GM12878 (cell line): ENCODE results near the gene PYGM. TPM values are rescaled to one million over a fixed set of nuclear protein-coding genes. Genes with fewer than 3 reads are reported as not detected.

Experiments
- ATAC-seq: fragments of 200-7000 bp; cut with Tn5 transposase; 3 replicates; pipeline ENCODE4 v1.9.1; 2020; ENCODE audit warnings: mild to moderate bottlenecking, moderate library complexity
- BruUV-seq: library from RNA; stranded (reverse); fragments of 400-500 nt; replicated peaks from 2 replicates; lab custom pipeline; 2021; lab: Mats Ljungman, UMichigan
- CTCF ChIA-PET: fragments of 300-600 bp; sonication (Branson Sonifier 250); formaldehyde crosslinking; extraction: SDS; loops from one replicate; lab custom pipeline; 2021; ENCODE audit warnings: inconsistent platforms; lab: Yijun Ruan, JAX
- POLR2A ChIA-PET: fragments of 350-600 bp; formaldehyde crosslinking; extraction: SDS; loops from one replicate; lab custom pipeline; 2021; ENCODE audit warnings: inconsistent platforms; lab: Charles Lee
- RAD21 ChIA-PET: fragments of 300-600 bp; sonication (Branson Sonifier 250); formaldehyde crosslinking; loops from one replicate; lab custom pipeline; 2023; ENCODE audit warnings: antibody characterized with exemption; ENCODE audit not compliant: unreplicated experiment; lab: Charles Lee
- SMC1A ChIA-PET: fragments of 300-600 bp; sonication (Branson Sonifier 250); formaldehyde crosslinking; loops from one replicate; lab custom pipeline; 2023; ENCODE audit not compliant: unreplicated experiment, uncharacterized antibody; lab: Charles Lee
- DNase-seq: peaks from one replicate; pipeline ENCODE4 v3.0.0-alpha.2; 2011; ENCODE audit warnings: low read depth, low spot score
- FAIRE-seq: peaks from 3 replicates; lab custom pipeline; 2011; peaks lifted over from hg19 to GRCh38; lab: Jason Lieb, UNC
- H2AFZ ChIP-seq: 2 replicates; pipeline ENCODE4 v1.6.0; 2011; ENCODE audit warnings: low read depth, low read length, control low read depth; ENCODE audit not compliant: control insufficient read depth
- H3K27ac ChIP-seq: 2 replicates; pipeline ENCODE4 v1.5.1; 2011; ENCODE audit warnings: control low read depth; ENCODE audit not compliant: control insufficient read depth, insufficient read depth
- H3K27me3 ChIP-seq, 2 experiments: replicated peaks in 1 of 2; 2 replicates each; pipeline versions ENCODE4 v1.6.0 to v1.6.1; 2011; ENCODE audit warnings: low read length in 1 of 2; ENCODE audit not compliant: control insufficient read depth in 2 of 2, insufficient read depth in 2 of 2
- H3K36me3 ChIP-seq, 2 experiments: 2 replicates each; pipeline ENCODE4 v1.5.1; 2011; ENCODE audit warnings: low read length in 1 of 2; ENCODE audit not compliant: control insufficient read depth in 2 of 2, insufficient read depth in 2 of 2
- H3K4me1 ChIP-seq: 2 replicates; pipeline ENCODE4 v1.6.1; 2011; ENCODE audit warnings: mild to moderate bottlenecking, low read length, moderate library complexity, mixed read lengths; ENCODE audit not compliant: control insufficient read depth, insufficient read depth
- H3K4me2 ChIP-seq: 2 replicates; pipeline ENCODE4 v1.6.0; 2011; ENCODE audit warnings: control low read depth; ENCODE audit not compliant: control insufficient read depth, insufficient read depth
- H3K4me3 ChIP-seq: fragments of 200-600 bp; sonication (generic); 2 replicates; pipeline ENCODE4 v1.5.1; 2016
- H3K79me2 ChIP-seq: 2 replicates; pipeline ENCODE4 v1.6.0; 2011; ENCODE audit warnings: low read length; ENCODE audit not compliant: control insufficient read depth, insufficient read depth
- H3K9ac ChIP-seq: 2 replicates; pipeline ENCODE4 v1.8.0; 2011; ENCODE audit warnings: low read length, control low read depth, mixed read lengths; ENCODE audit not compliant: control insufficient read depth, insufficient read depth
- H3K9me3 ChIP-seq: replicated peaks from 3 replicates; pipeline ENCODE4 v1.5.1; 2011; ENCODE audit warnings: mild to moderate bottlenecking, low read length; ENCODE audit not compliant: control insufficient read depth, insufficient read depth
- H4K20me1 ChIP-seq: 2 replicates; pipeline ENCODE4 v1.6.0; 2011; ENCODE audit not compliant: control insufficient read depth, insufficient read depth
- WGBS: methylation state at CpG from one replicate; pipeline ENCODE4 v1.1.6; 2016; ENCODE audit warnings: low lambda C conversion rate; ENCODE audit not compliant: insufficient replicate concordance, insufficient coverage; ENCODE audit errors: missing lambda C conversion rate; 5-methylcytosine and 5-hydroxymethylcytosine counted together
- in situ Hi-C: fragments of 300-500 bp; cut with MboI; formaldehyde crosslinking; loops from 9 replicates; pipeline ENCODE4 v1.14.3; 2018; ENCODE audit warnings: mixed read lengths
- intact Hi-C: fragments of 100-400 bp; cut with micrococcal nuclease; formaldehyde crosslinking; loops from one replicate; pipeline ENCODE4 v1.14.2; 2022; ENCODE audit not compliant: unreplicated experiment
- polyA plus RNA-seq, 11 experiments: library from polyadenylated mRNA; depleted of rRNA in 4 of 11; unstranded in 6 of 11; stranded (reverse) in 5 of 11; fragments of >200 nt; fragmentation: Nextera tagmentation in 4 of 11; fragmentation: Illumina TruSeq in 1 of 11; extraction: Ambion mirVana in 4 of 11; extraction: Trizol in 1 of 11; gene quantifications; 1 replicate in 1 of 11; 2 replicates in 10 of 11; pipeline versions ENCODE4 v1.2.1 to v1.2.3, GENCODE V29; 2011 to 2016; ENCODE audit warnings: inconsistent platforms in 2 of 11, missing spikeins in 2 of 11, low read depth in 1 of 11
- total RNA-seq, 4 experiments: library from RNA; depleted of rRNA in 3 of 4; stranded (reverse); fragments of >200 nt in 3 of 4; fragmentation: Illumina TruSeq in 1 of 4; extraction: Trizol in 1 of 4; gene quantifications; 2 replicates each; pipeline versions ENCODE4 v1.2.1 to v1.2.3, GENCODE V29; 2013 to 2021
- TF ChIP-seq, protein P1 (sequence below): fragments of 450-650 bp; IDR thresholded peaks from 2 replicates; pipeline ENCODE4 v1.6.1; 2017; ENCODE audit warnings: mild to moderate bottlenecking
- TF ChIP-seq, protein P2 (sequence below): fragments of 150-350 bp; IDR thresholded peaks from 2 replicates; pipeline ENCODE4 v1.6.1; 2014; ENCODE audit warnings: mild to moderate bottlenecking, low read depth, low read length
- TF ChIP-seq, protein P3 (sequence below): IDR thresholded peaks from 2 replicates; pipeline ENCODE4 v1.6.1; 2011; ENCODE audit warnings: borderline replicate concordance, low read depth, mild to moderate bottlenecking, moderate library complexity, mixed read lengths, low read length; ENCODE audit not compliant: insufficient read depth; ENCODE audit errors: extremely low read length

PYGM gene
- total and polyA plus RNA-seq, 10 of the 15 experiments (the other 5 are each of a cell fraction or from before 2014, with no cell fraction given) = 0.04 to 3.7 (median 0.27) TPM; not detected in 1

DNA sequence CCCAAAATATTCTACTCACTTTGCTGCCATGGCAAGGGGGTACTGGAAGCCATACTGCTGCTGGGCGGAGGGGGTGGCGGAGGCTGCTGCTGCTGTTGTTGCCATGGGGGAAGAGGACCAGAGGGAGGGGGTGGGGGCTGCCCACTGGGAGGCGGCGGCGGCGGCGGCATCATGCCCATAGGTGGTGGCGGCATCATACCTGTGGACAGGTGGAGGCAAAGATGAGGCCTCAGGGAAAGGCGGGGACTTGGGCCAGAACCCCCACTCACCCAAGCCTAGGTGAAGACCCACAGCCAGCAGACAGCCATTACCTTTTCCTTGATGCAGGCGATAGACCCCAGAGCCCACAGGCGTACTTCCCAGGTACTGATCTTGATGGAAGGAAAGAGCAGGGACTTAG is 7.1 kb upstream of the PYGM start:
- H3K9ac ChIP-seq = no peak overlapping the region
- TF ChIP-seq, protein P1, sequence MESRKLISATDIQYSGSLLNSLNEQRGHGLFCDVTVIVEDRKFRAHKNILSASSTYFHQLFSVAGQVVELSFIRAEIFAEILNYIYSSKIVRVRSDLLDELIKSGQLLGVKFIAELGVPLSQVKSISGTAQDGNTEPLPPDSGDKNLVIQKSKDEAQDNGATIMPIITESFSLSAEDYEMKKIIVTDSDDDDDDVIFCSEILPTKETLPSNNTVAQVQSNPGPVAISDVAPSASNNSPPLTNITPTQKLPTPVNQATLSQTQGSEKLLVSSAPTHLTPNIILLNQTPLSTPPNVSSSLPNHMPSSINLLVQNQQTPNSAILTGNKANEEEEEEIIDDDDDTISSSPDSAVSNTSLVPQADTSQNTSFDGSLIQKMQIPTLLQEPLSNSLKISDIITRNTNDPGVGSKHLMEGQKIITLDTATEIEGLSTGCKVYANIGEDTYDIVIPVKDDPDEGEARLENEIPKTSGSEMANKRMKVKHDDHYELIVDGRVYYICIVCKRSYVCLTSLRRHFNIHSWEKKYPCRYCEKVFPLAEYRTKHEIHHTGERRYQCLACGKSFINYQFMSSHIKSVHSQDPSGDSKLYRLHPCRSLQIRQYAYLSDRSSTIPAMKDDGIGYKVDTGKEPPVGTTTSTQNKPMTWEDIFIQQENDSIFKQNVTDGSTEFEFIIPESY = no peak
- TF ChIP-seq, protein P2, sequence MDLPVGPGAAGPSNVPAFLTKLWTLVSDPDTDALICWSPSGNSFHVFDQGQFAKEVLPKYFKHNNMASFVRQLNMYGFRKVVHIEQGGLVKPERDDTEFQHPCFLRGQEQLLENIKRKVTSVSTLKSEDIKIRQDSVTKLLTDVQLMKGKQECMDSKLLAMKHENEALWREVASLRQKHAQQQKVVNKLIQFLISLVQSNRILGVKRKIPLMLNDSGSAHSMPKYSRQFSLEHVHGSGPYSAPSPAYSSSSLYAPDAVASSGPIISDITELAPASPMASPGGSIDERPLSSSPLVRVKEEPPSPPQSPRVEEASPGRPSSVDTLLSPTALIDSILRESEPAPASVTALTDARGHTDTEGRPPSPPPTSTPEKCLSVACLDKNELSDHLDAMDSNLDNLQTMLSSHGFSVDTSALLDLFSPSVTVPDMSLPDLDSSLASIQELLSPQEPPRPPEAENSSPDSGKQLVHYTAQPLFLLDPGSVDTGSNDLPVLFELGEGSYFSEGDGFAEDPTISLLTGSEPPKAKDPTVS = no peak
- TF ChIP-seq, protein P3, sequence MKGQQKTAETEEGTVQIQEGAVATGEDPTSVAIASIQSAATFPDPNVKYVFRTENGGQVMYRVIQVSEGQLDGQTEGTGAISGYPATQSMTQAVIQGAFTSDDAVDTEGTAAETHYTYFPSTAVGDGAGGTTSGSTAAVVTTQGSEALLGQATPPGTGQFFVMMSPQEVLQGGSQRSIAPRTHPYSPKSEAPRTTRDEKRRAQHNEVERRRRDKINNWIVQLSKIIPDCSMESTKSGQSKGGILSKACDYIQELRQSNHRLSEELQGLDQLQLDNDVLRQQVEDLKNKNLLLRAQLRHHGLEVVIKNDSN = no peak
- no peaks in the 10 kb centered on the region for H3K27me3 ChIP-seq
- 98% methylated on average over 9 of the region's 11 CpGs for WGBS
- in situ Hi-C loops (no loop called here), intact Hi-C loops (loop anchor here (2.0 kb wide), 1 partner anchor 24 kb away; no protein-coding TSS in a partner anchor)
- no peak overlapping the region for H3K27ac ChIP-seq
- ChIA-PET SMC1A (no interaction called here), POLR2A (no interaction called here), RAD21 (no interaction called here), CTCF (interaction anchor here (1.9 kb wide), 2 partner anchors 19 to 20 kb away, joined by 4 to 6 read pairs; no protein-coding TSS in a partner anchor)
- no peak overlapping the region for H2AFZ ChIP-seq
- peaks cover 24% of the 10 kb centered on the region for H3K4me1 ChIP-seq
- no peak overlapping the region for H3K4me3 ChIP-seq
- ATAC-seq (no peak), FAIRE-seq (no peak), DNase-seq (no peak)
- peaks cover 52 to 61% of the 10 kb centered on the region in 2 experiments for H3K36me3 ChIP-seq
- no peak overlapping the region for H3K4me2 ChIP-seq
- BruUV-seq = no TSS peak
- H4K20me1 ChIP-seq = peaks cover 28% of the 10 kb centered on the region
- H3K79me2 ChIP-seq = peaks cover 21% of the 10 kb centered on the region
- no peaks in the 10 kb centered on the region for H3K9me3 ChIP-seq
